HCT116 (cell line): ENCODE measurements around the gene CD7.

ENCODE experiments used
- CEBPB ChIP-seq: IDR thresholded peaks from 2 replicates; pipeline ENCODE4 v1.6.1; 2012; ENCODE audit warnings: low read depth
- CTCF ChIP-seq, 3 experiments: fragments of 200-600 bp in 1 of 3; sonication (generic) in 1 of 3; IDR thresholded peaks in 2 of 3; conservative IDR thresholded peaks in 1 of 3; 2 replicates each; pipeline ENCODE4 v1.5.1; 2012 to 2017; ENCODE audit warnings: low read depth in 2 of 3, low read length in 2 of 3, antibody characterized with exemption in 1 of 3, borderline replicate concordance in 1 of 3, control low read depth in 1 of 3, mild to moderate bottlenecking in 1 of 3, mixed read lengths in 1 of 3, mixed run types in 1 of 3, moderate library complexity in 1 of 3; ENCODE audit not compliant: insufficient read depth in 1 of 3
- EGR1 ChIP-seq: IDR thresholded peaks from 2 replicates; pipeline ENCODE4 v1.6.1; 2012; ENCODE audit warnings: low read depth
- EZH2phosphoT487 ChIP-seq: fragments of 200-600 bp; IDR thresholded peaks from 2 replicates; pipeline ENCODE4 v1.6.1; 2018; ENCODE audit warnings: antibody characterized with exemption, borderline replicate concordance
- POLR2A ChIP-seq: IDR thresholded peaks from 2 replicates; pipeline ENCODE4 v1.7.0; 2011; ENCODE audit warnings: borderline replicate concordance; ENCODE audit not compliant: insufficient read depth, insufficient read length; ENCODE audit errors: extremely low read depth
- POLR2AphosphoS5 ChIP-seq: IDR thresholded peaks from 2 replicates; pipeline ENCODE4 v1.6.1; 2011; ENCODE audit warnings: mild to moderate bottlenecking, low read depth, low read length, moderate library complexity
- RAD21 ChIP-seq: IDR thresholded peaks from 2 replicates; pipeline ENCODE4 v1.6.1; 2012; ENCODE audit warnings: low read depth, mild to moderate bottlenecking
- REST ChIP-seq: IDR thresholded peaks from 2 replicates; pipeline ENCODE4 v1.6.1; 2012; ENCODE audit warnings: low read depth
- SIN3A ChIP-seq: IDR thresholded peaks from 2 replicates; pipeline ENCODE4 v1.6.1; 2012; ENCODE audit warnings: low read depth
- YY1 ChIP-seq: IDR thresholded peaks from 2 replicates; pipeline ENCODE4 v1.6.1; 2011; ENCODE audit warnings: low read length, low read depth, moderate library complexity, mild to moderate bottlenecking; ENCODE audit not compliant: insufficient replicate concordance; ENCODE audit errors: extremely low read depth
- ZFX ChIP-seq: fragments of 450-650 bp; IDR thresholded peaks from 2 replicates; pipeline ENCODE4 v1.6.1; 2017
- ZNF274 ChIP-seq: fragments of 200-500 bp; sonication (Bioruptor generic); IDR thresholded peaks from 2 replicates; pipeline ENCODE4 v1.6.1; 2014; ENCODE audit warnings: mild to moderate bottlenecking, low read depth, low read length, inconsistent platforms

DNA sequence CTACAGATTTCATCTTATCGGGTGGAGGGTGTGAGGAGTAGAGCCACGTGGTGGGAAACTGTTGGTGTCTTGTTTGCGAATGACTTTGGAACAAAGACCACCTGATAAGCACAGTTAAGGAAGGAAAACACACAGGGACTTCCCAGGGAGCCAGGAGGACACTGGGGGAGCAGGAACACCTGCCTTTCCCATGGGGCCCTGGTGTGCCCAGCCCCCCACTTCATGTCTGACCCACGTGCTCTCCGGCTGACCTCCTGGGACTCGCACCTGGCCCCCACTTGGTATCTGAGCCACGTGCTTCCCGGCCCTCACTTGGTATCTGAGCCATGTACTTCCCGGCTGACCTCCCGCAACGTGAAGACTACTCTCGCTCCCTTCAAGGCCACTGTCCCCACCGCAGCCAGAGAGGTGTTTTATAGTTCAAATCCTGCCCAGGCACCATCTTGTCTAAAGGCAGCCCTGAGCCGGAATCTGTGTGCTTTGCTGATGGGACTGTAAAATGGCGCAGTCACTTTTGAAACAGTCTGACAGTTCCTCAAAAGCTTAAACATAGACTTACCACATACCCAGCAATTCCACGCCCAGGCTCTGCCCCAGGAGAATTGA, 38.5 kb downstream of the CD7 start:
- no peak for TF ChIP-seq REST
- TF ChIP-seq YY1: no peak
- no peak for TF ChIP-seq CTCF (IDR thresholded peaks at IDR 0.05 in 2 of 3, conservative IDR thresholded peaks at IDR 0.05 in 1 of 3; ENCODE audit: borderline replicate concordance in 1 of 3, insufficient read depth in 1 of 3, low read depth in 2 of 3, low read length in 2 of 3)
- no peak for TF ChIP-seq POLR2A
- TF ChIP-seq CEBPB: no peak
- no peak for TF ChIP-seq EZH2phosphoT487
- TF ChIP-seq RAD21: no peak
- TF ChIP-seq ZFX: no peak
- TF ChIP-seq ZNF274: no peak
- no peak for TF ChIP-seq POLR2AphosphoS5
- no peak for TF ChIP-seq SIN3A
- TF ChIP-seq EGR1: no peak
